WTC11 (cell line): ENCODE measurements around the gene TBR1. TPM values are rescaled to one million over a fixed set of nuclear protein-coding genes. Genes with fewer than 3 reads are reported as not detected.

Experiments
- ATAC-seq: fragments of 200-7000 bp; cut with Tn5 transposase; 2 replicates; pipeline ENCODE4 v1.10.0; 2021; ENCODE audit warnings: mild to moderate bottlenecking, moderate library complexity
- CTCF ChIA-PET: fragments of 300-600 bp; sonication (Branson Sonifier 250); formaldehyde crosslinking; loops from one replicate; lab custom pipeline; 2021; ENCODE audit warnings: antibody characterized with exemption; lab: Charles Lee
- POLR2A ChIA-PET: fragments of 350-600 bp; sonication (Branson Sonifier 250); formaldehyde crosslinking; loops from one replicate; lab custom pipeline; 2021; ENCODE audit warnings: antibody characterized with exemption; lab: Charles Lee
- DNase-seq: peaks from one replicate; pipeline ENCODE4 v3.0.0; 2021; ENCODE audit warnings: low spot score
- H3K27ac Mint-ChIP-seq: 2 replicates; pipeline ENCODE4 v1.8.0; 2021; ENCODE audit warnings: mixed read lengths
- H3K27me3 Mint-ChIP-seq: 2 replicates; pipeline ENCODE4 v1.8.0; 2021; ENCODE audit warnings: low read depth, mild to moderate bottlenecking, moderate library complexity, mixed read lengths
- H3K36me3 Mint-ChIP-seq: 2 replicates; pipeline ENCODE4 v1.8.0; 2021; ENCODE audit warnings: mixed read lengths
- H3K4me1 Mint-ChIP-seq: 2 replicates; pipeline ENCODE4 v1.8.0; 2022; ENCODE audit warnings: mixed read lengths
- H3K4me3 Mint-ChIP-seq: 2 replicates; pipeline ENCODE4 v1.8.0; 2021; ENCODE audit warnings: mild to moderate bottlenecking, moderate library complexity, mixed read lengths
- H3K9me3 Mint-ChIP-seq: 2 replicates; pipeline ENCODE4 v1.8.0; 2021; ENCODE audit warnings: mixed read lengths
- AFF4 ChIP-seq: sonication (generic); formaldehyde crosslinking; IDR thresholded peaks from 2 replicates; pipeline ENCODE4 v1.8.1; 2023; ENCODE audit warnings: mild to moderate bottlenecking, missing genetic modification reagents, borderline replicate concordance
- E2F1 ChIP-seq: sonication (generic); formaldehyde crosslinking; IDR thresholded peaks from 2 replicates; pipeline ENCODE4 v1.8.0; 2022; ENCODE audit warnings: mild to moderate bottlenecking, missing genetic modification reagents
- JAZF1 ChIP-seq: fragments of 250-450 bp; sonication (Bioruptor Pico); IDR thresholded peaks from 2 replicates; pipeline ENCODE4 v1.9.0; 2021; ENCODE audit warnings: moderate library complexity, mild to moderate bottlenecking, inconsistent platforms
- JUN ChIP-seq: sonication (generic); formaldehyde crosslinking; IDR thresholded peaks from 2 replicates; pipeline ENCODE4 v1.8.0; 2023; ENCODE audit warnings: mild to moderate bottlenecking, missing genetic modification reagents
- MLX ChIP-seq: sonication (generic); formaldehyde crosslinking; IDR thresholded peaks from 2 replicates; pipeline ENCODE4 v1.8.1; 2023; ENCODE audit warnings: mild to moderate bottlenecking, missing genetic modification reagents, moderate library complexity
- NR3C1 ChIP-seq: sonication (generic); formaldehyde crosslinking; conservative IDR thresholded peaks from 2 replicates; pipeline ENCODE4 v1.8.1; 2023; ENCODE audit warnings: low read depth, mild to moderate bottlenecking, missing genetic modification reagents
- OVOL2 ChIP-seq: fragments of 250-450 bp; sonication (Bioruptor Pico); IDR thresholded peaks from 2 replicates; pipeline ENCODE4 v1.9.0; 2021; ENCODE audit warnings: mild to moderate bottlenecking, borderline replicate concordance
- SP1 ChIP-seq: sonication (generic); formaldehyde crosslinking; conservative IDR thresholded peaks from 2 replicates; pipeline ENCODE4 v1.8.1; 2022; ENCODE audit warnings: missing genetic modification reagents
- TEAD1 ChIP-seq: sonication (generic); formaldehyde crosslinking; IDR thresholded peaks from 2 replicates; pipeline ENCODE4 v1.8.0; 2022; ENCODE audit warnings: mild to moderate bottlenecking, missing genetic modification reagents
- ZBTB43 ChIP-seq: sonication (generic); formaldehyde crosslinking; IDR thresholded peaks from 2 replicates; pipeline ENCODE4 v1.8.1; 2023; ENCODE audit warnings: mild to moderate bottlenecking, missing genetic modification reagents
- ZNF219 ChIP-seq: sonication (generic); formaldehyde crosslinking; IDR thresholded peaks from 2 replicates; pipeline ENCODE4 v1.8.0; 2023; ENCODE audit warnings: missing genetic modification reagents, mild to moderate bottlenecking, borderline replicate concordance
- ZNF512 ChIP-seq: sonication (generic); formaldehyde crosslinking; IDR thresholded peaks from 2 replicates; pipeline ENCODE4 v1.8.1; 2022; ENCODE audit warnings: missing genetic modification reagents, borderline replicate concordance
- ZNF671 ChIP-seq: fragments of 250-450 bp; sonication (Bioruptor Pico); IDR thresholded peaks from 2 replicates; pipeline ENCODE4 v1.8.0; 2021; ENCODE audit warnings: mild to moderate bottlenecking
- total RNA-seq: library from RNA; stranded (reverse); gene quantifications from 3 replicates; pipeline ENCODE4 v1.2.3, GENCODE V29; 2021
- TF ChIP-seq, protein P1 (sequence below): sonication (generic); formaldehyde crosslinking; IDR thresholded peaks from 2 replicates; pipeline ENCODE4 v1.8.0; 2022; ENCODE audit warnings: mild to moderate bottlenecking, missing genetic modification reagents
- TF ChIP-seq, protein P2 (sequence below): sonication (generic); formaldehyde crosslinking; IDR thresholded peaks from 2 replicates; pipeline ENCODE4 v1.8.1; 2022; ENCODE audit warnings: mild to moderate bottlenecking, moderate library complexity, missing genetic modification reagents

The TBR1 gene
- total RNA-seq, 1 experiment from 2014 or later: not detected

DNA sequence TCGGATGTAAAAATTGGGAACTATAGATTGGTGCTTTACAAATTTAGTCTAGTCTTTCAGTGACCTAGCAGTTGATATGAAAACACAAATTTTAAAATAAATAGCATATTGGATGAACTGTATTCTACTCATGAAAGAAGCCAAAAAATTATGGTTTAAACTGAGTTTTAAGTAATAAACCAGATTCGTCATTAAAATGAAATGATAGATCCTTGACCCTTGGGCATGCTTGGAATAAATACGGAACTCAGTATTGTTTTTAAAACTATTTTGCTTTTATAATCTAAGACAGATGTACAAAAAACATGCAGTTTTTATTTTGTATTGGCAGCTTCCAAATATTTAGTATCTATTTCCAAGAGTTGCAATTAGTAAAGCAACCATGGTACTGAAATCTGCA, 34.6 kb upstream of the TBR1 start:
- ChIA-PET CTCF (no interaction called here), POLR2A (no interaction called here)
- ATAC-seq (no peak), DNase-seq (no peak)
- Mint-ChIP-seq H3K4me3 (no peak overlapping the region), H3K27ac (no peak overlapping the region), H3K9me3 (no peaks in the 10 kb centered on the region), H3K36me3 (no peaks in the 10 kb centered on the region), H3K4me1 (peaks cover 2% of the 10 kb centered on the region; the same call in 1 of the 2 replicates), H3K27me3 (no peaks in the 10 kb centered on the region)
- TF ChIP-seq, protein P1, sequence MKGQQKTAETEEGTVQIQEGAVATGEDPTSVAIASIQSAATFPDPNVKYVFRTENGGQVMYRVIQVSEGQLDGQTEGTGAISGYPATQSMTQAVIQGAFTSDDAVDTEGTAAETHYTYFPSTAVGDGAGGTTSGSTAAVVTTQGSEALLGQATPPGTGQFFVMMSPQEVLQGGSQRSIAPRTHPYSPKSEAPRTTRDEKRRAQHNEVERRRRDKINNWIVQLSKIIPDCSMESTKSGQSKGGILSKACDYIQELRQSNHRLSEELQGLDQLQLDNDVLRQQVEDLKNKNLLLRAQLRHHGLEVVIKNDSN (CRISPR knock-in tag): no peak
- no peak for TF ChIP-seq ZNF512 (CRISPR knock-in tag)
- no peak for TF ChIP-seq ZBTB43 (CRISPR knock-in tag)
- TF ChIP-seq ZNF671 (CRISPR knock-in tag): no peak

- no peak overlapping the region for H3K4me3 Mint-ChIP-seq
- ChIA-PET POLR2A (no interaction called here), CTCF (interaction anchor here (0.9 kb wide), 1 partner anchor 11 kb away, joined by 3 read pairs; no protein-coding TSS in a partner anchor)
- no peak for ATAC-seq
- H3K27me3 Mint-ChIP-seq: no peaks in the 10 kb centered on the region
- no peak overlapping the region for H3K27ac Mint-ChIP-seq
- H3K9me3 Mint-ChIP-seq: no peaks in the 10 kb centered on the region
- H3K36me3 Mint-ChIP-seq: no peaks in the 10 kb centered on the region
- peaks cover 2% of the 10 kb centered on the region; the same call in 1 of the 2 replicates for H3K4me1 Mint-ChIP-seq
- TF ChIP-seq OVOL2 (CRISPR knock-in tag) (no peak), JUN (CRISPR knock-in tag) (no peak), NR3C1 (CRISPR knock-in tag) (no peak), MLX (CRISPR knock-in tag) (no peak), JAZF1 (no peak), SP1 (no peak), TEAD1 (no peak), E2F1 (CRISPR knock-in tag) (no peak), ZNF219 (no peak), AFF4 (CRISPR knock-in tag) (no peak)
- TF ChIP-seq, protein P2, sequence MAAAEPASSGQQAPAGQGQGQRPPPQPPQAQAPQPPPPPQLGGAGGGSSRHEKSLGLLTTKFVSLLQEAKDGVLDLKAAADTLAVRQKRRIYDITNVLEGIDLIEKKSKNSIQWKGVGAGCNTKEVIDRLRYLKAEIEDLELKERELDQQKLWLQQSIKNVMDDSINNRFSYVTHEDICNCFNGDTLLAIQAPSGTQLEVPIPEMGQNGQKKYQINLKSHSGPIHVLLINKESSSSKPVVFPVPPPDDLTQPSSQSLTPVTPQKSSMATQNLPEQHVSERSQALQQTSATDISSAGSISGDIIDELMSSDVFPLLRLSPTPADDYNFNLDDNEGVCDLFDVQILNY: no peak
- no peak for DNase-seq
These were observed 33.4 kb upstream of the TBR1 start for GRCh38 chr2:161382747-161383146.
